Measurements from ENCODE around the gene RPL38. TPM values are rescaled to one million over a fixed set of nuclear protein-coding genes. Genes with fewer than 3 reads are reported as not detected.
A peak's percentile ranks its signal among the peaks of the same experiment; 100 is the strongest.

RPL38 gene
- total RNA-seq, 1 donor from 2014 or later = 4,876 TPM

DNA sequence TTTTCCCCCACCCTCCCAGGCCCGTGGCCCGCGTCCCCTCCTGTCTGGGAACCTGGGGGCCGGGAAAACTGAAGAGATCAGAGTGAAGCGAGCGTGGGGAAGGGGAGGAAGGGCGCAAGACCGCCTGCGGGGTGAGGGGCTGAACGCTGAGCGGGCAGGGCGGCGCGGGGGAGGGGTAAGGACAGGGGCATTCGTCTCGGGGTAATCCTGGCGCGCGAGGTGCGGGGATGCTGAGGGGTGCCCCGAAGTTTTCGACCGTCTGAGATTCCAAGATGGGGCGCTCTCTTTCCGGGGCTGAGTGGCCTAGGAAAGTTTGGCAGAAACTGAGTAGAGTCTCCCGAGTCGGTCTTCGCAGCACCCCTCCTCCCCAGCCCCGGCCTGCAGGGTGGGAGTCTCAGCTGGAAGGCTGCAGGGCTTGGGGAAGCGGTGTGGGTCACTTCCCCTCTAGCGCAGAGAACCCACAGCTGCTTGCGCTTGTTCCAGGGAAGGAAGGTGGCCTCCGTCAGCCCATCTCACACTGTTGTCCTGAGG is 10.4 kb downstream of the RPL38 start:
- Histone ChIP-seq H3K4me1 (ENCODE audit: control insufficient read depth in 3 of 3, insufficient read depth in 3 of 3, low read length in 3 of 3) (peaks cover 59 to 75% (median 65%) of the 10 kb centered on the region in 3 donors), H3K27ac (ENCODE audit: low read depth, low read length) (peak overlapping the region; percentile 98), H3K27me3 (ENCODE audit: control insufficient read depth in 3 of 3, insufficient read depth in 3 of 3, low read length in 3 of 3) (no peaks in the 10 kb centered on the region)

DNA sequence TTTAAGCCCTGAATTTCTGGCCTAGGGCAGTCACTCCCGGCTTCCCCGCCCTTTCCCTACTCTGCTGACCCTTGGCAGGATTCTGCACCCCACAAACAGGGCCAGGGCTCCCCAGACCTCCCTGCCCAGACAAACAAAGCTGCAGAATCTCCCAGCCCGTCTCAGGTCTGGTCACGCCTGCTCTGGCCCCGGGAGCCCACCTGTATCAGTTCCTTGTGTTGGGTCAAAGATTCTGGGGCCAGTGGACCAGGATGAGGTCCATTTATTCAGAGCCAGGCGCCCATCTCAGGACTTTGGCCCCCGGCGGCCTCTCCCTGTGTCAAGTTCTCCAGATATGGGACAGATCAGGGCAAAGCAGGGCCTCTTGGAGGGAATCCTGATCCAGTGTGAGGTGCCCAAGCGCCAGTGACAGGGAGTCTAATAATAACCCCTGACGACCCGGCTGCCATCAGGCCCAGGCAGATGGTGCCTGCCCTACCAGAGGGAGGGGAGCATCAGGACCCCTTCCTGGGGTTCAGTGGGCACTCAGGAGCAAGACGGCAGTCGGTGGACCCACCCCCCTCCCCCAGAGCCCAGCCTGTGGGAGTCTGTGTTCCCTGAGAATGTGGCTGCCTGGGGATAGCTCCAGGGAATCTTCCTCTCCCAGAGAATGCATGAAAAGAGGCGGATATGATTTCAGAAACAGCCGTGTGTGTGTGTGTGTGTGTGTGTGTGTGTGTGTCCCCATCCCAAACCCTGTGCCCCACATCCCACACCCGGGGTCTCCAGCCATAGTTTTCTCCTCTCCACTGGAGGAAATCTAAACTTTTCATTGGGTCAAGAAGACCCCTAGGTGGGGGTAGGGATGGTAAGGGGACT is 11.2 kb downstream of the RPL38 start:
- Histone ChIP-seq H3K9me3 (ENCODE audit: control insufficient read depth in 3 of 3, low read length in 3 of 3) (no peaks in the 10 kb centered on the region), H3K4me3 (ENCODE audit: low read length in 3 of 3) (peak overlapping the region; percentile 77 to 84 (median 78)), H3K4me1 (ENCODE audit: control insufficient read depth in 3 of 3, insufficient read depth in 3 of 3, low read length in 3 of 3) (peaks cover 58 to 74% (median 63%) of the 10 kb centered on the region in 3 donors), H3K27me3 (ENCODE audit: control insufficient read depth in 3 of 3, insufficient read depth in 3 of 3, low read length in 3 of 3) (no peaks in the 10 kb centered on the region), H3K9ac (ENCODE audit: low read depth in 1 of 3, low read length in 3 of 3) (peak overlapping the region; percentile 80 to 97 (median 96)), H3K27ac (ENCODE audit: low read depth, low read length) (peak overlapping the region; percentile 98), H3K36me3 (ENCODE audit: control insufficient read depth in 3 of 3, insufficient read depth in 3 of 3, low read length in 3 of 3) (peaks cover 6 to 9% (median 7%) of the 10 kb centered on the region in 3 donors)

More for the DNA sequence above, 10.4 kb downstream of the RPL38 start:
- Histone ChIP-seq H3K4me3 (ENCODE audit: low read length in 3 of 3) (peak overlapping the region; percentile 77 to 84 (median 78)), H3K9ac (ENCODE audit: low read depth in 1 of 3, low read length in 3 of 3) (peak overlapping the region; percentile 80 to 97 (median 96)), H3K36me3 (ENCODE audit: control insufficient read depth in 3 of 3, insufficient read depth in 3 of 3, low read length in 3 of 3) (peaks cover 12 to 14% (median 14%) of the 10 kb centered on the region in 3 donors), H3K9me3 (ENCODE audit: control insufficient read depth in 3 of 3, low read length in 3 of 3) (no peaks in the 10 kb centered on the region)

DNA sequence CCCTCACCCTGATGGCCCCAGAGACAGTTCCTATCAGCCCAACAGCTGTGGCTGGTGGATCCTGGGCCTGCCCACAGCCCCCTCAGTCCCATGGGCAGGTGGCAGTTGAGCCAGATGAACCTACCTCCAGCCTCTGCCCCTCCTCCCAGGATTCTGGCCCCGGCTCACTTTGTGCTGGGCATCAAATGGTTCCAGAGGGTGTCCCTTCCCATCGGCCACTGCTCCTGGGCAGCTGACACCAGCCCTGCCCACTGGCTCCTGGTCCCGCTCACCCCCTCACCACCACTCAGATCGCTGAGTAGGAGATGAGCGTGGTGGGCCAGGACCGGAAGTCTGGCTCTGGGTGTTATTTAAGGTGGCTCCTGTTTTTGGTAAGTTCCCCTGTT is 11.9 kb downstream of the RPL38 start:
- Histone ChIP-seq H3K4me1 (ENCODE audit: control insufficient read depth in 3 of 3, insufficient read depth in 3 of 3, low read length in 3 of 3) (peaks cover 52 to 67% (median 57%) of the 10 kb centered on the region in 3 donors), H3K9ac (ENCODE audit: low read depth in 1 of 3, low read length in 3 of 3) (peak overlapping the region; percentile 82 to 97 (median 96)), H3K27ac (ENCODE audit: low read depth, low read length) (peak overlapping the region; percentile 98), H3K36me3 (ENCODE audit: control insufficient read depth in 3 of 3, insufficient read depth in 3 of 3, low read length in 3 of 3) (peaks cover 1 to 3% (median 2%) of the 10 kb centered on the region in 3 donors), H3K4me3 (ENCODE audit: low read length in 3 of 3) (peak overlapping the region; percentile 77 to 84 (median 78)), H3K9me3 (ENCODE audit: control insufficient read depth in 3 of 3, low read length in 3 of 3) (no peaks in the 10 kb centered on the region), H3K27me3 (ENCODE audit: control insufficient read depth in 3 of 3, insufficient read depth in 3 of 3, low read length in 3 of 3) (no peaks in the 10 kb centered on the region)

DNA sequence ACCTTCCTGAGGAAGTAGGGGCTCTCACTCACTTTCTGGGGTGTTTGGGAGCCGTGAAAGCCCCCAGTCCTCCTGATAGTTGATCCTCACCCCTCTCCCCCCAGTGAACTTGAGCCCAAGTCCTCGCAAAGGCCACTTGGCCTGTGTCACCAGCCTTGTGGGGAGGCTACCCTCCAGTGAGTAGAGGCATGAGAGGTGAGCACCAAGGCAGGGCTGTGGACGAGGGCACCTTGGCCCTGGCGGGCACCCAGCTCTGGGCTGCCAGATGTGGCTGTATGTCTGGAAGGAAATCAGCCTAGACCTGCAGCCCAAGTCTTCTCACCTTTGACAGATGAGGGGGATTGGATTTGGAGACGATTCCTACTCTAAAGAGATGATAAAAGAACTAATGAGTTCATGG is 13.0 kb downstream of the RPL38 start:
- Histone ChIP-seq H3K4me1 (ENCODE audit: control insufficient read depth in 3 of 3, insufficient read depth in 3 of 3, low read length in 3 of 3) (peaks cover 40 to 56% (median 45%) of the 10 kb centered on the region in 3 donors), H3K27me3 (ENCODE audit: control insufficient read depth in 3 of 3, insufficient read depth in 3 of 3, low read length in 3 of 3) (no peaks in the 10 kb centered on the region), H3K9me3 (ENCODE audit: control insufficient read depth in 3 of 3, low read length in 3 of 3) (no peaks in the 10 kb centered on the region), H3K27ac (ENCODE audit: low read depth, low read length) (peak overlapping the region; percentile 98), H3K36me3 (ENCODE audit: control insufficient read depth in 3 of 3, insufficient read depth in 3 of 3, low read length in 3 of 3) (peaks cover 0 to 3% (median 0%) of the 10 kb centered on the region in 3 donors), H3K4me3 (ENCODE audit: low read length in 3 of 3) (no peak overlapping the region), H3K9ac (ENCODE audit: low read depth in 1 of 3, low read length in 3 of 3) (peak overlapping the region in 2 of 3 donors; percentile 62 to 82)

DNA sequence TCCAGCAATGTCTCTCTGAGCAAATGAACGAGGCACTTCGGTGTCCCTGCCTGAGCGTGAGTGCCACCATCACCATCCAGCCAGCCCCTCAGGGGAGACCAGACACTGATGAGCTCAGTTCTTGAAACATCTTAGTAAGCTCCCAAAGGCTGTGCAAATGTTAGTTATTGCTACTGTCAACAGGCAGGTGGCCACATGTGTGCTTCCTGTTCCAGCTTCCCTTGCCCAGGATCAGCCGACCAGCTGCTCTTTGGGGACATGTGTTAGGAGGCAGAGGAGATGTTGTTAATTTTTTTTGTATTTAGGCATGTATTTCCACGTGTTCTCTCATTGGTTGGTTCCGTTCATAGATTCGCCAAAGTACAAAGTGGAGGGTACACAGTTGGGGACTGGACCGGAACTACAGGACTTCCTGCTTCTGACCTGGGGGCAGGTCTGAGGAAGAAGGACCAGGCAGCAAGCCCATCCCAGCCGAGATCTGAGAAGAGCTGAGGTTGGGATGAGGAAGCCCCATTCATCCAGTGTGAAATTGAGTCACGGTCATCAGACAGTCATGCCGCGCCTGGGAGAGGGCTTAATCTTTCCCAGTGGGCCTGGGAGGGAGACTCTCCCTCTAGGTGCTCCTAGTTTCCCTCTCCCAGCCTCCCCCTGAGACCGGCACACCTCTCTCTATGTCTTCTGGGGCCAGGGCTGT is 13.7 kb downstream of the RPL38 start:
- Histone ChIP-seq H3K36me3 (ENCODE audit: control insufficient read depth in 3 of 3, insufficient read depth in 3 of 3, low read length in 3 of 3) (peaks cover 0 to 5% (median 3%) of the 10 kb centered on the region in 3 donors), H3K4me3 (ENCODE audit: low read length in 3 of 3) (no peak overlapping the region), H3K9me3 (ENCODE audit: control insufficient read depth in 3 of 3, low read length in 3 of 3) (no peaks in the 10 kb centered on the region), H3K27ac (ENCODE audit: low read depth, low read length) (no peak overlapping the region), H3K9ac (ENCODE audit: low read depth in 1 of 3, low read length in 3 of 3) (peak overlapping the region in 2 of 3 donors; percentile 44 to 62), H3K4me1 (ENCODE audit: control insufficient read depth in 3 of 3, insufficient read depth in 3 of 3, low read length in 3 of 3) (peaks cover 34 to 49% (median 39%) of the 10 kb centered on the region in 3 donors), H3K27me3 (ENCODE audit: control insufficient read depth in 3 of 3, insufficient read depth in 3 of 3, low read length in 3 of 3) (no peaks in the 10 kb centered on the region)

DNA sequence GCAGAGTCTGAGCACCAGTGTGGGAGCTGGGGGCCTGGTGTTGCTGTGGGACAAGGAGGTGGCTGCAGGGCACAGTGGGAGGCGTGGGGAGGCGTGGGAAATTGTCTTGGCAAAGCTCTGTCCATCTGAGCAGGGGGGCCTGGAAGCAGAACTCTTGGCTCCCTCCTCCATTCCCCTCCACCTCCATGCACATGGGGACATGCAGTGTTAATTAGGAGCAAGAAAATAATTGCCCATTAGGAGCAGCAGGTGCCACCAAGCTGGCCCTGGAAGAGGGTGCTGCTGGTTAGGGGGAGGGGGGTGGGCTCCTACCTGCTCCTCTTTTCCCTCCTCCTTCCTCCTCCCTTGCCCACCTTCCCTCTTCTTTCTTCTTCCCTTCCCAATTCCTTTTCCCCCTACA is 14.4 kb downstream of the RPL38 start:
- no peak overlapping the region for H3K27ac ChIP-seq (ENCODE audit: low read depth, low read length)

DNA sequence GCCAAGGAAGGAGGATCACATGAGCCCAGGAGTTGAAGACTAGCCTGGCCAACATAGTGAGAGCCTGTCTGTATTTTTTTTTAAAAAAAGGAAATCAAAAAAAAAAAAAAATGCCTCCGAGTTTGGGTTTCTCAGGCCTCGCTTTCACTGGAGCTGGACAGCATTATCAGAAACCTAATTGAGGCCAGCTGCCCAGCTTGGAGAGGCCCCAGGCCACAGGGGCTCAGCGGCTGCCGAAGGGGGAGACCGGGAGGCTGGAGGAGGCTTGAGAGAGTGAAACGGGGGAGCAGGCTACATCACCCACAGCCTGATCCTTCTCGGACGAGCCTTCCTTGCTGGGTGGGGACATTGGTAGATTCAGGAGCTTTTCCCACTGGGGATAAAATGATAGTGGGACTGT is 15.0 kb downstream of the RPL38 start:
- Histone ChIP-seq H3K36me3 (ENCODE audit: control insufficient read depth in 3 of 3, insufficient read depth in 3 of 3, low read length in 3 of 3) (peaks cover 3 to 11% (median 5%) of the 10 kb centered on the region in 3 donors), H3K27ac (ENCODE audit: low read depth, low read length) (no peak overlapping the region), H3K9ac (ENCODE audit: low read depth in 1 of 3, low read length in 3 of 3) (no peak overlapping the region), H3K27me3 (ENCODE audit: control insufficient read depth in 3 of 3, insufficient read depth in 3 of 3, low read length in 3 of 3) (no peaks in the 10 kb centered on the region), H3K4me1 (ENCODE audit: control insufficient read depth in 3 of 3, insufficient read depth in 3 of 3, low read length in 3 of 3) (peaks cover 25 to 41% (median 29%) of the 10 kb centered on the region in 3 donors), H3K9me3 (ENCODE audit: control insufficient read depth in 3 of 3, low read length in 3 of 3) (no peaks in the 10 kb centered on the region), H3K4me3 (ENCODE audit: low read length in 3 of 3) (no peak overlapping the region)

More for the DNA sequence above, 14.4 kb downstream of the RPL38 start:
- no peaks in the 10 kb centered on the region for H3K9me3 ChIP-seq (ENCODE audit: control insufficient read depth in 3 of 3, low read length in 3 of 3)
- H3K4me3 ChIP-seq (ENCODE audit: low read length in 3 of 3) = no peak overlapping the region
- peaks cover 27 to 42% (median 32%) of the 10 kb centered on the region in 3 donors for H3K4me1 ChIP-seq (ENCODE audit: control insufficient read depth in 3 of 3, insufficient read depth in 3 of 3, low read length in 3 of 3)
- H3K9ac ChIP-seq (ENCODE audit: low read depth in 1 of 3, low read length in 3 of 3) = no peak overlapping the region
- H3K36me3 ChIP-seq (ENCODE audit: control insufficient read depth in 3 of 3, insufficient read depth in 3 of 3, low read length in 3 of 3) = peaks cover 0 to 9% (median 3%) of the 10 kb centered on the region in 3 donors
- no peaks in the 10 kb centered on the region for H3K27me3 ChIP-seq (ENCODE audit: control insufficient read depth in 3 of 3, insufficient read depth in 3 of 3, low read length in 3 of 3)

DNA sequence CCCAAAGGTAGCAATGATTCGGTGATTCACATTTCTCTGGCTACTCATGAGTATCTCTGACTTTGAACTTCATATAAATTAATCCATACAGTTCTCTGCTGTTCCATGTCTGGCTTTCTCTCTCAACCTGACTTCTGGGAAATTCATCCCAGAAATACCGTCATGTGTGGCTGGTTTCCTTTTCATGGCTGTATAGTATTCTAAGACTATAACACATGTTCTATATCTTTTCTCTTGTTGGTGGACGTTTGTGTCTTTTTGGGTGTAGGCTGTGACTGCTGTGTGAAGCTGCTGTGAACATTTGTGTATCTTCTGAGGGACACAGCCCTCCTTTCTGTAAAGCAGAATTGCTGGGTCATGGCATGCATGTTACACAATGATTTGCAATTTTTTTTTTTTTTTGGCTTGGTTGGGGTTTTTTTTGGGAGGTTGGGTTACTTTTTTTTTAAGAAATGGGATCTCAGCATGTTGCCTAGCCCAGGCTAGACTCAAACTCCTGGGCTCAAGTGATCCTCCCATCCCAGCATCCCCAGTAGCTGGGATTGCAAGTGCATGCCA is 16.2 kb downstream of the RPL38 start:
- Histone ChIP-seq H3K9ac (ENCODE audit: low read depth in 1 of 3, low read length in 3 of 3) (no peak overlapping the region), H3K9me3 (ENCODE audit: control insufficient read depth in 3 of 3, low read length in 3 of 3) (no peaks in the 10 kb centered on the region)

DNA sequence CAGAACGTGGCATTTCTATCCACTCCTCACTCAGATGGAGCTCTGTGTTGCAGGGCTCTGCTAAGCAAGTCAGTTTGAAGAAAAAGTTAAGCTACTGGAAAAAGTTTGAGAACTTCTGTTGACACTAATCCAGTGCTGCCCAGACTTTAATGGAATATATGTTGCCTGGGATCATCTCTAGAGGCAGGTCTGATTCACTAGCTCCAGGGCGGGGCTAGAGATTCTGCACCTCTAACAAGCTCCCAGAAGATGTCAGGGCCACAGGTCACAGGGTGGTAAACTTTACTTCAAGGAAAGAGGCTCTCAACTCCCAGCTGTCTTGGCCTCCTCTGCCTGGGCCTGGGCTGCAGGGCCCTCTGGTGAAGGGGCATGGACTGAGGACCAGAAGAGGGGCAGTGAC is 16.7 kb downstream of the RPL38 start:
- H3K36me3 ChIP-seq (ENCODE audit: control insufficient read depth in 3 of 3, insufficient read depth in 3 of 3, low read length in 3 of 3) = peaks cover 12 to 22% (median 18%) of the 10 kb centered on the region in 3 donors
- no peak overlapping the region for H3K27ac ChIP-seq (ENCODE audit: low read depth, low read length)
- no peaks in the 10 kb centered on the region for H3K9me3 ChIP-seq (ENCODE audit: control insufficient read depth in 3 of 3, low read length in 3 of 3)
- peaks cover 18 to 27% (median 22%) of the 10 kb centered on the region in 3 donors for H3K4me1 ChIP-seq (ENCODE audit: control insufficient read depth in 3 of 3, insufficient read depth in 3 of 3, low read length in 3 of 3)
- H3K9ac ChIP-seq (ENCODE audit: low read depth in 1 of 3, low read length in 3 of 3) = no peak overlapping the region
- no peak overlapping the region for H3K4me3 ChIP-seq (ENCODE audit: low read length in 3 of 3)
- no peaks in the 10 kb centered on the region for H3K27me3 ChIP-seq (ENCODE audit: control insufficient read depth in 3 of 3, insufficient read depth in 3 of 3, low read length in 3 of 3)

More for the DNA sequence above, 16.2 kb downstream of the RPL38 start:
- Histone ChIP-seq H3K27ac (ENCODE audit: low read depth, low read length) (no peak overlapping the region), H3K4me3 (ENCODE audit: low read length in 3 of 3) (no peak overlapping the region), H3K36me3 (ENCODE audit: control insufficient read depth in 3 of 3, insufficient read depth in 3 of 3, low read length in 3 of 3) (peaks cover 12 to 22% (median 15%) of the 10 kb centered on the region in 3 donors), H3K27me3 (ENCODE audit: control insufficient read depth in 3 of 3, insufficient read depth in 3 of 3, low read length in 3 of 3) (no peaks in the 10 kb centered on the region), H3K4me1 (ENCODE audit: control insufficient read depth in 3 of 3, insufficient read depth in 3 of 3, low read length in 3 of 3) (peaks cover 18 to 33% (median 27%) of the 10 kb centered on the region in 3 donors)
